Right lobe of liver (tissue), 6 donors: ENCODE data around the gene RHBG. TPM values are rescaled to one million over a fixed set of nuclear protein-coding genes. Genes with fewer than 3 reads are reported as not detected.
A peak's percentile ranks its signal among the peaks of the same experiment; 100 is the strongest.

Source experiments
- ATAC-seq, 4 donors: fragments of 200-7000 bp; cut with Tn5 transposase; one replicate each; pipeline ENCODE4 v1.9.1; 2020; ENCODE audit warnings: mild to moderate bottlenecking in 4 of 4, moderate library complexity in 4 of 4
- DNase-seq, 3 donors: peaks; one replicate each; pipeline ENCODE4 v3.0.0-alpha.2; 2020
- H3K27ac ChIP-seq, 3 donors: fragments of 200-600 bp; one replicate each; pipeline ENCODE4 v1.8.0; 2022
- H3K27me3 ChIP-seq, 2 donors: fragments of 200-600 bp; one replicate each; pipeline ENCODE4 v1.8.0; 2022
- H3K36me3 ChIP-seq, 4 donors: fragments of 200-600 bp; sonication (generic) in 1 of 4; one replicate each; pipeline versions ENCODE4 v1.5.1 to v1.8.0; 2017 to 2022; ENCODE audit warnings: control low read depth in 1 of 4
- H3K4me1 ChIP-seq, 4 donors: fragments of 200-600 bp; sonication (generic) in 1 of 4; one replicate each; pipeline versions ENCODE4 v1.5.1 to v1.8.0; 2017 to 2022; ENCODE audit warnings: control low read depth in 1 of 4
- H3K4me3 ChIP-seq, 3 donors: fragments of 200-600 bp; one replicate each; pipeline ENCODE4 v1.8.0; 2022
- H3K9me3 ChIP-seq, 4 donors: fragments of 200-600 bp; sonication (generic) in 1 of 4; one replicate each; pipeline versions ENCODE4 v1.5.1 to v1.8.0; 2017 to 2022; ENCODE audit warnings: control low read depth in 1 of 4
- CTCF ChIP-seq, 4 donors: fragments of 200-600 bp in 3 of 4; fragments of 450-650 bp in 1 of 4; IDR thresholded peaks; one replicate each; pipeline versions ENCODE4 v1.5.1 to v1.8.0; 2016 to 2022; ENCODE audit warnings: antibody characterized with exemption in 4 of 4, mild to moderate bottlenecking in 2 of 4
- POLR2A ChIP-seq: fragments of 450-650 bp; IDR thresholded peaks from one replicate; pipeline ENCODE4 v1.6.1; 2017; ENCODE audit warnings: antibody characterized with exemption, mild to moderate bottlenecking
- WGBS: methylation state at CpG from one replicate; pipeline ENCODE4 v1.1.6; 2018; ENCODE audit warnings: low coverage, low lambda C conversion rate; ENCODE audit not compliant: insufficient coverage; ENCODE audit errors: missing lambda C conversion rate; 5-methylcytosine and 5-hydroxymethylcytosine counted together
- intact Hi-C, 2 donors: fragments of 100-400 bp; cut with DNase I; formaldehyde crosslinking; loops; one replicate each; pipeline versions ENCODE4 v1.11.2 to v1.14.1; 2022
- total RNA-seq, 6 experiments: library from RNA; depleted of rRNA in 2 of 6; stranded (reverse); fragments of >200 nt in 2 of 6; fragmentation: NEBNext Ultra II Directional in 3 of 6; extraction: Animal tissue kit (Norgen Biotek cat#: 25700) in 3 of 6; gene quantifications; one replicate each; pipeline versions ENCODE4 v1.1.0 to v1.2.4, GENCODE V29; 2016 to 2023
- donor health status: DM: no; HTN: yes; CAD: no.
- donor health status: DM: no; HTN: no; CAD: no.
- donor health status: DM: no; HTN: no; CAD: no.
- donor health status: DM: no; HTN: yes; CAD: no.
- donor health status: DM: no; HTN: yes; CAD: no.

RHBG gene
- total RNA-seq, 6 experiments from 2014 or later: 0.42 to 1.6 (median 1.1) TPM; not detected in 2

GRCh38 chr1:156418416-156419070 lies 49.5 kb downstream of the RHBG start:
- Histone ChIP-seq H3K27me3 (peaks cover 7 to 32% of the 10 kb centered on the region in 2 donors), H3K27ac (no peak overlapping the region), H3K36me3 (no peaks in the 10 kb centered on the region), H3K9me3 (no peaks in the 10 kb centered on the region), H3K4me3 (no peak overlapping the region), H3K4me1 (peaks cover 0 to 20% (median 8%) of the 10 kb centered on the region in 4 donors)
- TF ChIP-seq CTCF (IDR thresholded peaks at IDR 0.05) (no peak), POLR2A (no peak)
- ATAC-seq (no peak), DNase-seq (no peak)
- intact Hi-C loops: no loop called here
- whole genome bisulfite sequencing: 67% methylated on average over 9 of the region's 12 CpGs

- peaks cover 7 to 32% of the 10 kb centered on the region in 2 donors for H3K27me3 ChIP-seq
- H3K4me1 ChIP-seq: peaks cover 0 to 20% (median 8%) of the 10 kb centered on the region in 4 donors
- H3K36me3 ChIP-seq: no peaks in the 10 kb centered on the region
- H3K9me3 ChIP-seq: no peaks in the 10 kb centered on the region
- H3K27ac ChIP-seq: no peak overlapping the region
- ATAC-seq (no peak), DNase-seq (no peak)
- intact Hi-C loops: no loop called here
- H3K4me3 ChIP-seq: peak overlapping the region in 1 of 3 donors; percentile 7
- WGBS: 0% methylated on average over 1 of the region's 5 CpGs
- TF ChIP-seq CTCF (IDR thresholded peaks at IDR 0.05) (no peak), POLR2A (no peak)
Observed at GRCh38 chr1:156419854-156420204, 50.8 kb downstream of the RHBG start.

GRCh38 chr1:156420205-156421061 lies 51.4 kb downstream of the RHBG start:
- ATAC-seq: peak in 2 of 4 donors; percentile 10 to 26
- no peak for TF ChIP-seq CTCF (IDR thresholded peaks at IDR 0.05)
- no peak for TF ChIP-seq POLR2A
- whole genome bisulfite sequencing: 8% methylated on average over 38 of the region's 69 CpGs
- H3K9me3 ChIP-seq: no peaks in the 10 kb centered on the region
- H3K4me3 ChIP-seq: peak overlapping the region in 2 of 3 donors; percentile 7 to 10
- peaks cover 0 to 20% (median 8%) of the 10 kb centered on the region in 4 donors for H3K4me1 ChIP-seq
- intact Hi-C loops: no loop called here
- peaks cover 7 to 32% of the 10 kb centered on the region in 2 donors for H3K27me3 ChIP-seq
- no peak overlapping the region for H3K27ac ChIP-seq
- H3K36me3 ChIP-seq: no peaks in the 10 kb centered on the region
- no peak for DNase-seq

- peaks cover 0 to 20% (median 8%) of the 10 kb centered on the region in 4 donors for H3K4me1 ChIP-seq
- peak; percentile 66 to 75 (median 70) for DNase-seq
- no peaks in the 10 kb centered on the region for H3K36me3 ChIP-seq
- H3K27ac ChIP-seq: no peak overlapping the region
- H3K9me3 ChIP-seq: no peaks in the 10 kb centered on the region
- 4% methylated on average over 28 of the region's 69 CpGs for WGBS
- peak; percentile 81 to 88 (median 86) for ATAC-seq
- no peak for TF ChIP-seq POLR2A
- no peak for TF ChIP-seq CTCF (IDR thresholded peaks at IDR 0.05)
- intact Hi-C loops: no loop called here
- H3K27me3 ChIP-seq: peaks cover 7 to 32% of the 10 kb centered on the region in 2 donors
- H3K4me3 ChIP-seq: peak overlapping the region in 1 of 3 donors; percentile 6
Observed at GRCh38 chr1:156421062-156421938, 52.3 kb downstream of the RHBG start.
